Muscle of arm (tissue), 14 donors: ENCODE data around the gene SKP2. TPM values are rescaled to one million over a fixed set of nuclear protein-coding genes. Genes with fewer than 3 reads are reported as not detected.
"Not testable (repeated sequence)": the region's sequence is repeated elsewhere in the genome, so short reads cannot be mapped to it uniquely, and the experiment has no call there.

Experiments used
- DNase-seq: peaks from one replicate; pipeline ENCODE4 v3.0.0-alpha.2; 2013
- long read RNA-seq, 11 donors: transcript quantifications; one replicate each; lab custom pipeline, GENCODE V29; 2026
- polyA plus RNA-seq, 12 donors: library from polyadenylated mRNA; unstranded; fragments of 120-200 nt; gene quantifications; one replicate each; pipeline ENCODE4 v1.2.1, GENCODE V29; 2013; ENCODE audit not compliant: insufficient read length in 12 of 12

SKP2 gene
- polyA plus RNA-seq = 10 to 100 TPM in 11 of 12 donors, not detected in 1; 47.6 to 84.8 (median 61.7) TPM
- long read RNA-seq, donor 1, transcript SKP2-202 (10 exons, 3,759 nt) = major isoform, 6 of 32 reads
- long read RNA-seq, donor 1, partial matches to known transcripts = 14 of 32 reads
- long read RNA-seq, donor 1, other reads (novel, unspliced or antisense) = 12 of 32 reads
- long read RNA-seq, donor 2, transcript SKP2-202 (10 exons, 3,759 nt) = major isoform, 13 of 19 reads
- long read RNA-seq, donor 2, partial matches to known transcripts = 5 of 19 reads
- long read RNA-seq, donor 2, other reads (novel, unspliced or antisense) = 0 of 19 reads
- long read RNA-seq, donor 3, transcript SKP2-202 (10 exons, 3,759 nt) = major isoform, 5 of 6 reads
- long read RNA-seq, donor 3, partial matches to known transcripts = 0 of 6 reads
- long read RNA-seq, donor 3, other reads (novel, unspliced or antisense) = 0 of 6 reads
- long read RNA-seq, donor 4, partial matches to known transcripts = 0 of 4 reads
- long read RNA-seq, donor 4, other reads (novel, unspliced or antisense) = 0 of 4 reads
- long read RNA-seq, donor 5, transcript SKP2-202 (10 exons, 3,759 nt) = major isoform, 19 of 22 reads
- long read RNA-seq, donor 5, partial matches to known transcripts = 0 of 22 reads
- long read RNA-seq, donor 5, other reads (novel, unspliced or antisense) = 0 of 22 reads
- long read RNA-seq, donor 6, transcript SKP2-202 (10 exons, 3,759 nt) = major isoform, 5 of 6 reads
- long read RNA-seq, donor 6, partial matches to known transcripts = 0 of 6 reads
- long read RNA-seq, donor 6, other reads (novel, unspliced or antisense) = 0 of 6 reads
- long read RNA-seq, donor 7, transcript SKP2-202 (10 exons, 3,759 nt) = major isoform, 5 of 5 reads
- long read RNA-seq, donor 7, partial matches to known transcripts = 0 of 5 reads
- long read RNA-seq, donor 7, other reads (novel, unspliced or antisense) = 0 of 5 reads
- long read RNA-seq, donor 8, transcript SKP2-202 (10 exons, 3,759 nt) = major isoform, 13 of 124 reads
- long read RNA-seq, donor 8, partial matches to known transcripts = 110 of 124 reads
- long read RNA-seq, donor 8, other reads (novel, unspliced or antisense) = 0 of 124 reads
- long read RNA-seq, donor 9, partial matches to known transcripts = 0 of 3 reads
- long read RNA-seq, donor 9, other reads (novel, unspliced or antisense) = 0 of 3 reads
- long read RNA-seq, donor 10, partial matches to known transcripts = 99 of 104 reads
- long read RNA-seq, donor 10, other reads (novel, unspliced or antisense) = 0 of 104 reads
- long read RNA-seq, donor 11, transcript SKP2-202 (10 exons, 3,759 nt) = major isoform, 13 of 23 reads
- long read RNA-seq, donor 11, partial matches to known transcripts = 6 of 23 reads
- long read RNA-seq, donor 11, other reads (novel, unspliced or antisense) = 0 of 23 reads

- peak; percentile 99 for DNase-seq
These were observed at the start of gene SKP2, which contains the start of gene LMBRD2 for GRCh38 chr5:36151434-36152323. Gene SKP2 (plus strand): TSS chr5:36152111. CDS start chr5:36152263, 152 bp downstream. Gene LMBRD2 (minus strand): TSS chr5:36151887. CDS start chr5:36143349, 8,538 bp downstream.

DNA sequence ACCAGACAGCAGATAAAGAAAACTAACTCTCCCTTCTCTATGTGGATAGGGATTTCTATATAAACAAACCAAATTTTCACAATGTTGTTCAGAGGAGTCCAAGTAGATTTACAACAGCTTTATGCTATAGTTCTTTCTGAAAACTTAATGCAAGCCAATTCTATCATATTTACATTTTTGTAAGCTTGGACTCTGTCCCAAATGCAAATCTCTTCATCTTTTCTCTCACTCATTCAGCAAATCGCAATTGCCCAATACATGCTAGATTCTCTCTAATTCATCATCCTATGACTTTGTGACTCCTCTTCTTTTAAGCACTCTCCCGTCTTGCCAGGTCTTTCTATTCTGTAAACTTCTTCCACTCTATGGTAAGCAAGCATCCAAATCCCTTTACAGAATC lies 46.1 kb upstream of the SKP2 start:
- DNase-seq = no peak

GRCh38 chr5:36108758-36109460 lies 43.0 kb upstream of the SKP2 start:
- peak; percentile 2 for DNase-seq

GRCh38 chr5:36111238-36111637 lies 40.7 kb upstream of the SKP2 start:
- no peak for DNase-seq

DNA sequence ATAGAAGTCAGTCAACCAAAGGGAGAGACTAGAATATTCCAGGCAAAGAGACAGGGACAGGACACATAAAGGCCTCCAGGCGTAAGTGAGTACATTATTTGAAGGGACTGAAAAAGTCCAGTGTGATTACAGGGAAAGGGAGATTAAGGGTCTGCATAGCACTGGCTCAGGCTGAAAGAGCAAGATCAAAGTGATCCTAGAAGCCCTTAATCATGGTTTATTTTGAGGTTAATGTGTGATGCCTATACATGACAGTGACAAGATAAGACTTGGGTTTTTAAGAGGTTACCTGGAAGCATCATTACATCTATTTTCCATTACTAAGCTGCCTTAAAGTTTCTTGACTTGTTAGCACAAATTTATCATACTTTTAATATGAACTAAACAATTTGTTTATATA lies 26.0 kb upstream of the SKP2 start:
- DNase-seq = no peak

DNA sequence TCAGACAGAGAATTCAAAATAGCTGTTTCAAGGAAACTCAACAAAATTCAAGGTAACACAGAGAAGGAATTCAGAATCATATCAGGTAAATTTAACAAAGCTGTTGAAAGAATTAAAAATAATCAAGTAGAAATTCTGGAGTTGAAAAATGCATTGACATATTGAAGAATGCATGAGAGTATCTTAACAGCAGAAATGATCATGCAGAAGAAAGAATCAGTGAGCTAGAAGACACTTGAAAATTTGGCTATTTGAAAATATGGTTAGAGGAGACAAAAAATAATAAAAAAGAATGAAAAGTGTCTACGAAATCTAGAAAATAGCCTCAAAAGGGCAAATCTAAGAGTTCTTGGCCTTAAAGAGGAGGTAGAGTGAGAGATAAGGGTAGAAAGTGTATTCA lies 23.1 kb upstream of the SKP2 start:
- no peak for DNase-seq

- DNase-seq = not testable (repeated sequence)
These were observed 22.2 kb upstream of the SKP2 start for GRCh38 chr5:36129666-36130065.

DNA sequence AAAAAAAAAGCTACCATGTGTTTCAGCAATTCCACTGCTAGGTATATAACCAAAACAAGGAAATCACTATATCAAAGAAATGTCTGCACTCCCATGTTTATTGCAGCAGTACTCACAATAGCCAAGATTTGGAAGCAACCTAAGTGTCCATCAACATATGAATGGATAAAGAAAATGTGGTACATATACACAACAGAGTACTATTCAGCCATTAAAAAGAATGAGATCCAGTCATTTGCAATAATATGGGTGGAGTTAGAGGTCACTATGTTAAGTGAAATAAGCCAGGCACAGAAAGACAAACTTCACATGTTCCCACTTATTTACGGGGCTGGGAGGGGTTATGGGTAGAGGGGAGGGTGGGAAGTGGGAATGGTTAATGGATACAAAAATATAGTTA lies 18.9 kb upstream of the SKP2 start:
- DNase-seq = not testable (repeated sequence)

- DNase-seq = no peak
These were observed 15.9 kb upstream of the SKP2 start for GRCh38 chr5:36135988-36136387.

DNA sequence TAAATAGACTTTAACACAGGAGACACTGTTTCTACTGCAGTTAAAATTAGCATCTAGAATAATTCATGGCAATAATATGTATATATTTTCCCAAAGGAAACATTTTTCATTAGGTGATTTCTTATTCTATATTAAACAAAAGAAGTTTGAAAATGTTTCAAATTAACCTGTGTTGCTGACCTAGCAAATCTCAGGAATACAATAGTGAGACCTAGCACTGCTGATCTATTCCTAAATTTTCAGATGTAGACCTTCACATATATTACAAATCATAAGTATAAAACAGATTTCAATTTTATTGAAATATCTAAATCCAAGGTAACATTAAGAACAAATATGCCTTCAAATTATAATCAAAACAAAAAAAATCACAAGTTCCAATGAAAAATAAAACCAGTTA lies 15.3 kb upstream of the SKP2 start:
- no peak for DNase-seq

- no peak for DNase-seq
These were observed 12.8 kb upstream of the SKP2 start for GRCh38 chr5:36138900-36139683.

DNA sequence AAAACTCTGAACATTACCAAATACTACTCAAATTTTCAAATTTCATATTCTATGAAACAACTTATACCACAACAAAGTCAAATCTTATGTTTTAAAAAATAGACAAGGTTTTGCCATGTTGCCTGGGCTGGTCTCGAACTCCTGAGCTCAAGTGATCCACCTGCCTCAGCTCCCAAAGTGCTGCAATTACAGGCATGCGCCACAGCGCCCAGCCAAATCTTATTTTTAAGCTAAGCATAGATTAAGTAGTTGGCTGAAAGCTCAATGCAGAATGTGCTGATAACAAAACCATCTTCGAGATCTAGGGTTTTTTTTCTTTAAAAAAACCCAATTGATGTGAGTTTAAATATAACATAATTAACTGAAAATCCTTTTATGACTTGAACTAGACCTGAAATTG lies 6.6 kb upstream of the SKP2 start:
- DNase-seq = no peak

GRCh38 chr5:36146390-36146789 lies 5.5 kb upstream of the SKP2 start:
- DNase-seq = no peak

DNA sequence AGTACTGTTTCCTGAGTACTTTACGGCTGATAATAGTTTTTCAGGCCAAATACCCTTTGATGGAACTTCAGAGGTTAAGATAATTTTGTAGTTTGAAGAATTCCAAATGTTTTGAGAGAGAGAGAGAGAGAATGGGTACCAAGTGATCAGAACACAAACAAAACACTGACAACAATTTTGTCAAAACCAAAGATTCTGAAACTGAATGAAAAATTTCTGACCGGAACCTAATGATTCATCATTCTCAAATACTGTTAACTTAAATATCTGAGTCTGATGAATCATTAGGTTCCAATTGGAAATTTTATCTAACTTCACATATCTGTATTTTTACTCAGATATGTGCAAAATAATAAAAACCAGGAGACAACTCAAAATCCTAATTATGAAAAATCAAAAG lies 4.2 kb upstream of the SKP2 start:
- DNase-seq = no peak

GRCh38 chr5:36150676-36151433 lies 1.1 kb upstream of the SKP2 start:
- peak; percentile 27 for DNase-seq

GRCh38 chr5:36152324-36153297 lies 700 bp downstream of the SKP2 start:
- DNase-seq = no peak

GRCh38 chr5:36153298-36153677 lies 1.4 kb downstream of the SKP2 start:
- no peak for DNase-seq
